PC-9 (cell line): ENCODE results near the gene B3GAT3. TPM values are rescaled to one million over a fixed set of nuclear protein-coding genes. Genes with fewer than 3 reads are reported as not detected.

Source experiments
- BruUV-seq: library from RNA; stranded (reverse); fragments of 400-500 nt; replicated peaks from 2 replicates; lab custom pipeline; 2021; lab: Mats Ljungman, UMichigan
- CTCF ChIA-PET: fragments of 300-600 bp; sonication (Branson Sonifier 250); formaldehyde crosslinking; loops from one replicate; lab custom pipeline; 2022; ENCODE audit warnings: antibody characterized with exemption; lab: Charles Lee
- POLR2A ChIA-PET: fragments of 300-600 bp; sonication (Branson Sonifier 250); formaldehyde crosslinking; loops from one replicate; lab custom pipeline; 2022; ENCODE audit warnings: antibody characterized with exemption; ENCODE audit not compliant: unreplicated experiment; lab: Charles Lee
- DNase-seq, 2 experiments: peaks; one replicate each; pipeline versions ENCODE4 v3.0.0 to v3.0.0-alpha.2; 2015 to 2022; ENCODE audit warnings: mixed read lengths in 1 of 2
- H2AFZ ChIP-seq: fragments of 200-600 bp; sonication (generic); 2 replicates; pipeline ENCODE4 v1.8.1; 2017; ENCODE audit warnings: antibody characterized with exemption
- H3F3A ChIP-seq: fragments of 200-600 bp; sonication (generic); 2 replicates; pipeline ENCODE4 v1.8.1; 2017; ENCODE audit warnings: antibody characterized with exemption, mild to moderate bottlenecking, low read depth; ENCODE audit not compliant: insufficient read depth
- H3K27ac ChIP-seq: fragments of 200-600 bp; sonication (generic); 2 replicates; pipeline ENCODE4 v1.6.1; 2016; ENCODE audit warnings: mixed run types
- H3K27me3 ChIP-seq: fragments of 200-600 bp; sonication (generic); 2 replicates; pipeline ENCODE4 v1.6.1; 2016; ENCODE audit warnings: low read depth, mixed run types; ENCODE audit not compliant: insufficient read depth
- H3K36me3 ChIP-seq: fragments of 200-600 bp; sonication (generic); 2 replicates; pipeline ENCODE4 v1.6.1; 2016; ENCODE audit warnings: low read depth, mixed run types
- H3K4me1 ChIP-seq: fragments of 200-600 bp; sonication (generic); replicated peaks from 2 replicates; pipeline ENCODE4 v1.6.1; 2016; ENCODE audit warnings: mixed run types; ENCODE audit not compliant: insufficient read depth
- H3K4me2 ChIP-seq: fragments of 200-600 bp; sonication (generic); 2 replicates; pipeline ENCODE4 v1.6.1; 2017; ENCODE audit warnings: mixed run types
- H3K4me3 ChIP-seq: fragments of 200-600 bp; sonication (generic); 2 replicates; pipeline ENCODE4 v1.6.1; 2016; ENCODE audit warnings: mixed run types
- H3K79me2 ChIP-seq: fragments of 200-600 bp; sonication (generic); 2 replicates; pipeline ENCODE4 v1.6.1; 2017; ENCODE audit warnings: low read depth, mixed run types
- H3K9me2 ChIP-seq: fragments of 200-600 bp; sonication (generic); 2 replicates; pipeline ENCODE4 v1.8.1; 2017; ENCODE audit warnings: mild to moderate bottlenecking; ENCODE audit not compliant: insufficient read depth
- H3K9me3 ChIP-seq: fragments of 200-600 bp; sonication (generic); 2 replicates; pipeline ENCODE4 v1.8.1; 2016; ENCODE audit warnings: low read depth; ENCODE audit not compliant: insufficient read depth
- H4K20me1 ChIP-seq: fragments of 200-600 bp; sonication (generic); 2 replicates; pipeline ENCODE4 v1.8.1; 2017; ENCODE audit not compliant: insufficient read depth
- EZH2 ChIP-seq: fragments of 200-600 bp; sonication (generic); IDR thresholded peaks from 2 replicates; pipeline ENCODE4 v1.8.0; 2017; ENCODE audit warnings: antibody characterized with exemption, low read depth
- intact Hi-C: fragments of 100-400 bp; cut with micrococcal nuclease; formaldehyde crosslinking; loops from one replicate; pipeline ENCODE4 v1.10.0; 2022; ENCODE audit not compliant: unreplicated experiment
- total RNA-seq: library from RNA; stranded (reverse); gene quantifications from 2 replicates; pipeline ENCODE4 v1.2.3, GENCODE V29; 2021
- TF ChIP-seq, protein P1 (sequence below): fragments of 200-600 bp; sonication (generic); conservative IDR thresholded peaks from 2 replicates; pipeline ENCODE4 v1.6.1; 2017; ENCODE audit warnings: mixed run types, antibody characterized with exemption, mild to moderate bottlenecking, moderate library complexity

Gene B3GAT3
- total RNA-seq, 1 experiment from 2014 or later: 38.9 TPM

DNA sequence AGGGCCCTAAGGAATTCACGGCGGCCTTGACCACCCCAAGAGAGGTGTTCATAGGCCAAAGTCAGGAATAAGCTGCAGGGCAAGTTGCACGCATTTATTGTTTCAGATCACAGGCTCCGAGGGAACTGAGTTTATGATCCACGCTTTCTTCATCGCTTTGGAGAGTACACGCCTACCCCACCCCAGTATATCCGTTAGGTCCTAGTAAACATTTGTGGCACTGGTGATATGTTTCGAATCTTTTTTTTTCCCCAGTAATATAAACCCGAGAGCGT is 23.8 kb upstream of the B3GAT3 start:
- Histone ChIP-seq H2AFZ (peak overlapping the region; percentile 79), H3K9me3 (no peaks in the 10 kb centered on the region), H3F3A (peaks cover 36% of the 10 kb centered on the region), H4K20me1 (peaks cover 10% of the 10 kb centered on the region; the same call in 1 of the 2 replicates), H3K36me3 (peaks cover 21% of the 10 kb centered on the region), H3K4me1 (peaks cover 15% of the 10 kb centered on the region; the same call in 1 of the 2 replicates), H3K9me2 (no peaks in the 10 kb centered on the region), H3K79me2 (peaks cover 61% of the 10 kb centered on the region), H3K4me2 (peak overlapping the region; percentile 99), H3K4me3 (peak overlapping the region; percentile 99), H3K27ac (peak overlapping the region; percentile 48; the same call in 1 of the 2 replicates), H3K27me3 (no peaks in the 10 kb centered on the region)
- CTCF ChIA-PET: interaction anchor here (0.7 to 0.8 kb wide), 2 partner anchors 19 to 82 kb away, joined by 3 to 4 read pairs; partner anchors contain the start of genes C11orf98, CSKMT and HNRNPUL2
- BruUV-seq: no TSS peak
- no peak for DNase-seq
- intact Hi-C loops: loop anchor here (5.0 kb wide), 1 partner anchor 33 kb away; the partner anchor contains the start of genes EML3 and ROM1
- TF ChIP-seq, protein P1, sequence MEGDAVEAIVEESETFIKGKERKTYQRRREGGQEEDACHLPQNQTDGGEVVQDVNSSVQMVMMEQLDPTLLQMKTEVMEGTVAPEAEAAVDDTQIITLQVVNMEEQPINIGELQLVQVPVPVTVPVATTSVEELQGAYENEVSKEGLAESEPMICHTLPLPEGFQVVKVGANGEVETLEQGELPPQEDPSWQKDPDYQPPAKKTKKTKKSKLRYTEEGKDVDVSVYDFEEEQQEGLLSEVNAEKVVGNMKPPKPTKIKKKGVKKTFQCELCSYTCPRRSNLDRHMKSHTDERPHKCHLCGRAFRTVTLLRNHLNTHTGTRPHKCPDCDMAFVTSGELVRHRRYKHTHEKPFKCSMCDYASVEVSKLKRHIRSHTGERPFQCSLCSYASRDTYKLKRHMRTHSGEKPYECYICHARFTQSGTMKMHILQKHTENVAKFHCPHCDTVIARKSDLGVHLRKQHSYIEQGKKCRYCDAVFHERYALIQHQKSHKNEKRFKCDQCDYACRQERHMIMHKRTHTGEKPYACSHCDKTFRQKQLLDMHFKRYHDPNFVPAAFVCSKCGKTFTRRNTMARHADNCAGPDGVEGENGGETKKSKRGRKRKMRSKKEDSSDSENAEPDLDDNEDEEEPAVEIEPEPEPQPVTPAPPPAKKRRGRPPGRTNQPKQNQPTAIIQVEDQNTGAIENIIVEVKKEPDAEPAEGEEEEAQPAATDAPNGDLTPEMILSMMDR: no peak
- no peak for TF ChIP-seq EZH2
- POLR2A ChIA-PET: interaction anchor here (0.6 to 0.9 kb wide), 4 partner anchors 19 to 141 kb away, joined by 3 to 6 read pairs (median 4); partner anchors contain the start of genes B3GAT3, C11orf98, CSKMT and TUT1

DNA sequence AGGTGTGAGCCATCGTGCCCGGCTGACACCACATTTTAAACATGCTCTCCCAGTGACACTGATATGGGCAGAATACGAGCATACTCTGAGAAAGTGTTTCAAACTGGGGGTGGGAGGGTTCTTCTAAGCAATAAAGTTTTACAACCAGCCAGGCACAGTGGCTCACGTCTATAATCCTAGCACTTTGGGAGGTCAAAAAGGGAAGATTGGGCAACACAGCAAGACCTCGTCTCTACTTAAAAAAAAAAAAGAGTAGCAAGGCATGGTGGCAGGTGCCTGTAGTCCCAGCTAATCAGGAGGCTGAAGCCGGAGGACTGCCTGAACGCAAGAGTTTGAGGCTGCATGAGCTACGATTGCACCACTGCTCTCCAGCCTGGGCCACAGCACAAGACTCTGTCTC is 22.4 kb upstream of the B3GAT3 start:
- ChIA-PET CTCF (no interaction called here), POLR2A (interaction anchor here (1.2 kb wide), 1 partner anchor 197 kb away, joined by 3 read pairs; no protein-coding TSS in a partner anchor)
- Histone ChIP-seq H3K36me3 (peaks cover 21% of the 10 kb centered on the region), H4K20me1 (peaks cover 10% of the 10 kb centered on the region; the same call in 1 of the 2 replicates), H2AFZ (no peak overlapping the region), H3K27me3 (no peaks in the 10 kb centered on the region), H3K4me2 (no peak overlapping the region), H3K4me3 (no peak overlapping the region), H3K79me2 (peaks cover 65% of the 10 kb centered on the region), H3K9me3 (no peaks in the 10 kb centered on the region), H3K27ac (no peak overlapping the region), H3K4me1 (peaks cover 15% of the 10 kb centered on the region; the same call in 1 of the 2 replicates), H3F3A (peaks cover 36% of the 10 kb centered on the region), H3K9me2 (no peaks in the 10 kb centered on the region)
- BruUV-seq: no TSS peak
- DNase-seq: no peak
- TF ChIP-seq, protein P1: no peak
- no peak for TF ChIP-seq EZH2
- intact Hi-C loops: no loop called here

DNA sequence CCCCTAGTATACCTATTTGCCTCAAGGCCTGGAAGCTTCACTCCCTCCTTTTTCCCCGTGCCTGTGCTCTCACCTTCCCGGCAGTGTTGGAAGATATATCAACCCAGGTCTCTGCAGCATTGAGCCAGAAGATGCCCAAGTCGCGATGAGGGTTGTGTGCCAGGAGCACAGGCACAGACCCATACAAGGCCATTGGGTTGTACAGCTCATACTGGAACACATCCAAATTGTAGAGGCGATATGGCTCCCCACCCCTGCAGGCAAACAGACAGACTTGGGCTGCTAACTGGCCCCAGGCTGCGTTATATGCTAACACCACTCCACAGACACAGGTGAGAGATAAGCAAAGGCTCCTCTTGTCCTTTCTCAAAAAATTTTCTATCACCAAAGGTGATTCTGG is 10.7 kb upstream of the B3GAT3 start:
- no peaks in the 10 kb centered on the region for H3K79me2 ChIP-seq
- peaks cover 4% of the 10 kb centered on the region for H4K20me1 ChIP-seq
- H3K4me3 ChIP-seq: no peak overlapping the region
- peaks cover 62% of the 10 kb centered on the region for H3K36me3 ChIP-seq
- no TSS peak for BruUV-seq
- H3K9me2 ChIP-seq: no peaks in the 10 kb centered on the region
- H3K4me2 ChIP-seq: no peak overlapping the region
- intact Hi-C loops: no loop called here
- ChIA-PET POLR2A (no interaction called here), CTCF (no interaction called here)
- no peaks in the 10 kb centered on the region for H3K27me3 ChIP-seq
- TF ChIP-seq, protein P1: no peak
- TF ChIP-seq EZH2: no peak
- H3K4me1 ChIP-seq: no peaks in the 10 kb centered on the region
- peaks cover 16% of the 10 kb centered on the region; the same call in 1 of the 2 replicates for H3F3A ChIP-seq
- H3K9me3 ChIP-seq: no peaks in the 10 kb centered on the region
- no peak for DNase-seq
- no peak overlapping the region for H2AFZ ChIP-seq
- H3K27ac ChIP-seq: no peak overlapping the region
